Type B pancreatic cell (in vitro differentiated cells): ENCODE data around the gene LTBP3. TPM values are rescaled to one million over a fixed set of nuclear protein-coding genes. Genes with fewer than 3 reads are reported as not detected.

ENCODE experiments used
- DNase-seq: peaks from one replicate; pipeline ENCODE4 v3.0.0; 2021; ENCODE audit warnings: mixed read lengths; ENCODE audit not compliant: unreplicated experiment; ENCODE audit errors: extremely low spot score
- H3K27ac Mint-ChIP-seq: 2 replicates; pipeline ENCODE4 v1.8.0; 2021; ENCODE audit warnings: mild to moderate bottlenecking, mixed read lengths
- H3K27me3 Mint-ChIP-seq: 2 replicates; pipeline ENCODE4 v1.8.0; 2021; ENCODE audit warnings: mixed read lengths
- H3K36me3 Mint-ChIP-seq: 2 replicates; pipeline ENCODE4 v1.8.0; 2021; ENCODE audit warnings: mixed read lengths
- H3K4me1 Mint-ChIP-seq: one replicate; pipeline ENCODE4 v1.8.0; 2021; ENCODE audit warnings: mixed read lengths; ENCODE audit not compliant: unreplicated experiment
- H3K4me3 Mint-ChIP-seq: 2 replicates; pipeline ENCODE4 v1.8.0; 2021; ENCODE audit warnings: mild to moderate bottlenecking, mixed read lengths
- H3K9me3 Mint-ChIP-seq: 2 replicates; pipeline ENCODE4 v1.8.0; 2021; ENCODE audit warnings: mixed read lengths
- CTCF ChIP-seq: fragments of 200-600 bp; sonication (generic); conservative IDR thresholded peaks from 2 replicates; pipeline ENCODE4 v1.5.0; 2021; ENCODE audit warnings: antibody characterized with exemption, mild to moderate bottlenecking
- total RNA-seq: library from RNA; stranded (reverse); gene quantifications from 2 replicates; pipeline ENCODE4 v1.2.1, GENCODE V29; 2021; ENCODE audit warnings: low replicate concordance

The LTBP3 gene
- total RNA-seq, 1 donor from 2014 or later, result 71.8 TPM

- Mint-ChIP-seq H3K27ac (no peak overlapping the region), H3K36me3 (no peaks in the 10 kb centered on the region), H3K4me1 (peaks cover 13% of the 10 kb centered on the region), H3K27me3 (peaks cover 25% of the 10 kb centered on the region), H3K9me3 (no peaks in the 10 kb centered on the region), H3K4me3 (peak overlapping the region; percentile 45)
- no peak for TF ChIP-seq CTCF
- no peak for DNase-seq
These were observed 25.9 kb upstream of the LTBP3 start for GRCh38 chr11:65584106-65584505.

- no peak for TF ChIP-seq CTCF
- no peaks in the 10 kb centered on the region for H3K9me3 Mint-ChIP-seq
- H3K27ac Mint-ChIP-seq, result no peak overlapping the region
- H3K4me3 Mint-ChIP-seq, result no peak overlapping the region
- H3K27me3 Mint-ChIP-seq, result peaks cover 25% of the 10 kb centered on the region
- H3K36me3 Mint-ChIP-seq, result no peaks in the 10 kb centered on the region
- H3K4me1 Mint-ChIP-seq, result peaks cover 14% of the 10 kb centered on the region
- DNase-seq, result no peak
These were observed 25.4 kb upstream of the LTBP3 start for GRCh38 chr11:65583589-65583988.

GRCh38 chr11:65581928-65582327 is 23.8 kb upstream of the LTBP3 start:
- H3K36me3 Mint-ChIP-seq, result no peaks in the 10 kb centered on the region
- TF ChIP-seq CTCF, result no peak
- peaks cover 27% of the 10 kb centered on the region for H3K27me3 Mint-ChIP-seq
- no peak overlapping the region for H3K4me3 Mint-ChIP-seq
- no peak for DNase-seq
- peaks cover 15% of the 10 kb centered on the region for H3K4me1 Mint-ChIP-seq
- no peaks in the 10 kb centered on the region for H3K9me3 Mint-ChIP-seq
- no peak overlapping the region for H3K27ac Mint-ChIP-seq

GRCh38 chr11:65580756-65581155 is 22.6 kb upstream of the LTBP3 start:
- H3K27me3 Mint-ChIP-seq, result peaks cover 27% of the 10 kb centered on the region
- H3K36me3 Mint-ChIP-seq, result no peaks in the 10 kb centered on the region
- DNase-seq, result no peak
- no peak overlapping the region for H3K27ac Mint-ChIP-seq
- H3K9me3 Mint-ChIP-seq, result no peaks in the 10 kb centered on the region
- no peak overlapping the region for H3K4me3 Mint-ChIP-seq
- TF ChIP-seq CTCF, result no peak
- peaks cover 8% of the 10 kb centered on the region for H3K4me1 Mint-ChIP-seq

- Mint-ChIP-seq H3K4me3 (no peak overlapping the region), H3K27me3 (peaks cover 32% of the 10 kb centered on the region)
These were observed 22.0 kb upstream of the LTBP3 start for GRCh38 chr11:65580031-65580692.

More at GRCh38 chr11:65580031-65580692, 22.0 kb upstream of the LTBP3 start:
- no peak overlapping the region for H3K27ac Mint-ChIP-seq
- DNase-seq, result no peak
- H3K4me1 Mint-ChIP-seq, result peaks cover 13% of the 10 kb centered on the region
- no peaks in the 10 kb centered on the region for H3K36me3 Mint-ChIP-seq
- TF ChIP-seq CTCF, result no peak
- no peaks in the 10 kb centered on the region for H3K9me3 Mint-ChIP-seq
